Measurements from ENCODE around the gene SPNS1. TPM values are rescaled to one million over a fixed set of nuclear protein-coding genes. Genes with fewer than 3 reads are reported as not detected.

SPNS1 gene
- total and polyA plus RNA-seq, 2 donors (not counting 1 experiment from before 2014, with no cell fraction given), result 36.4 to 47.6 TPM

DNA sequence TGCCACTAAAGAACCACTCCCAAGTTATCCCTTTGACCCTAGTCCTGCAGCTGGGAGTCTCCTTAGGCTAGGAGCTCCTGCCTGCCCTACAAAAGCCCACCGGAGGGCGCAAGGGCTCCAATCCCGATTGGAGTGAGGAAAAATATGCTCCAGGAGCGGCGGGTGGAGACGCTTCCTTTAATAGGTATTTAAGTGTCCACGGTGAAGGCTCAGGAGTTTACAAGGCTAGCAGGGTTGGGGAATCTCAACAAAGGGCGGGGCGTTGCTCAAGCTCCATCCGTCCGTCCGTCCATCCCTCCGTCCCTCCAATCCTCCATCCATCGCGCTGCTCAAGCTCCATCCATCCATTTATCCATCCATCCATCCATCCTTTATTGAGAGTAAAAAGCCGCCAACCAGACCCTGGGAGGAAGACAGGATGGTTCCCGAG is 556 bp upstream of the SPNS1 start:
- peak; percentile 11 for ATAC-seq (ENCODE audit: low read depth)
- peak overlapping the region; percentile 95 for H3K27ac Mint-ChIP-seq
- H3K9ac ChIP-seq (ENCODE audit: low read length), result peak overlapping the region; percentile 93
- no peaks in the 10 kb centered on the region for H3K9me3 Mint-ChIP-seq (ENCODE audit: insufficient read depth)
- ChIA-PET POLR2A (interaction anchor here (0.5 to 1.7 kb wide), 6 partner anchors 42 to 1091 kb away, joined by 3 to 9 read pairs (median 4); partner anchors contain the start of genes ATXN2L and TUFM), CTCF (interaction anchor here (0.7 to 3.0 kb wide), 6 partner anchors 11 to 101 kb away, joined by 3 to 13 read pairs (median 4); no protein-coding TSS in a partner anchor)
- peak overlapping the region; percentile 96 for H2AFZ ChIP-seq (ENCODE audit: insufficient read depth, low read depth, low read length, poor library complexity, severe bottlenecking)
- H3K4me3 Mint-ChIP-seq, result peak overlapping the region; percentile 96
- H3K27me3 Mint-ChIP-seq, result no peaks in the 10 kb centered on the region
- H3K4me1 Mint-ChIP-seq, result peaks cover 30% of the 10 kb centered on the region
- 2% methylated on average over 11 of the region's 17 CpGs for WGBS (ENCODE audit: insufficient coverage)
- peaks cover 30% of the 10 kb centered on the region for H3K79me2 ChIP-seq (ENCODE audit: control insufficient read depth, insufficient read depth, low read length)
- no peaks in the 10 kb centered on the region for H3K27me3 ChIP-seq (replicated peaks in 1 of 4; ENCODE audit: control extremely low read depth in 1 of 4, control insufficient read depth in 3 of 4, insufficient read depth in 4 of 4, low read length in 3 of 4)
- TF ChIP-seq, protein P1, sequence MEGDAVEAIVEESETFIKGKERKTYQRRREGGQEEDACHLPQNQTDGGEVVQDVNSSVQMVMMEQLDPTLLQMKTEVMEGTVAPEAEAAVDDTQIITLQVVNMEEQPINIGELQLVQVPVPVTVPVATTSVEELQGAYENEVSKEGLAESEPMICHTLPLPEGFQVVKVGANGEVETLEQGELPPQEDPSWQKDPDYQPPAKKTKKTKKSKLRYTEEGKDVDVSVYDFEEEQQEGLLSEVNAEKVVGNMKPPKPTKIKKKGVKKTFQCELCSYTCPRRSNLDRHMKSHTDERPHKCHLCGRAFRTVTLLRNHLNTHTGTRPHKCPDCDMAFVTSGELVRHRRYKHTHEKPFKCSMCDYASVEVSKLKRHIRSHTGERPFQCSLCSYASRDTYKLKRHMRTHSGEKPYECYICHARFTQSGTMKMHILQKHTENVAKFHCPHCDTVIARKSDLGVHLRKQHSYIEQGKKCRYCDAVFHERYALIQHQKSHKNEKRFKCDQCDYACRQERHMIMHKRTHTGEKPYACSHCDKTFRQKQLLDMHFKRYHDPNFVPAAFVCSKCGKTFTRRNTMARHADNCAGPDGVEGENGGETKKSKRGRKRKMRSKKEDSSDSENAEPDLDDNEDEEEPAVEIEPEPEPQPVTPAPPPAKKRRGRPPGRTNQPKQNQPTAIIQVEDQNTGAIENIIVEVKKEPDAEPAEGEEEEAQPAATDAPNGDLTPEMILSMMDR (IDR thresholded peaks at IDR 0.05), result no peak
- TF ChIP-seq EZH2 (IDR thresholded peaks at IDR 0.05; ENCODE audit: borderline replicate concordance, insufficient read depth, low read depth, low read length, poor library complexity, severe bottlenecking), result no peak
- no peak for DNase-seq
- peak overlapping the region; percentile 98 for H3K4me2 ChIP-seq (replicated peaks; ENCODE audit: low read depth, low read length, poor library complexity, severe bottlenecking)
- intact Hi-C loops (cut with micrococcal nuclease), result loop anchor here (1.0 to 5.0 kb wide), 2 partner anchors 24 to 482 kb away; partner anchors contain the start of genes APOBR, CLN3 and NFATC2IP
- H4K20me1 ChIP-seq (ENCODE audit: control insufficient read depth, insufficient read depth, low read length, poor library complexity, severe bottlenecking), result peaks cover 13% of the 10 kb centered on the region
- peak overlapping the region; percentile 65 to 90 for H3K27ac ChIP-seq (ENCODE audit: low read length in 2 of 2)
- H3K4me1 ChIP-seq (ENCODE audit: control insufficient read depth in 2 of 2, insufficient read depth in 2 of 2, low read length in 2 of 2), result peaks cover 13 to 17% of the 10 kb centered on the region in 2 donors
- no peaks in the 10 kb centered on the region for H3K9me3 ChIP-seq (ENCODE audit: control extremely low read depth in 1 of 3, control insufficient read depth in 2 of 3, insufficient read depth in 1 of 3, low read length in 2 of 3)
- peak overlapping the region; percentile 75 to 95 (median 83) for H3K4me3 ChIP-seq (ENCODE audit: control extremely low read depth in 1 of 5, extremely low read depth in 1 of 5, insufficient read depth in 1 of 5, low read depth in 2 of 5, low read length in 4 of 5)
- peaks cover 0 to 21% of the 10 kb centered on the region in 2 experiments for H3K36me3 ChIP-seq (replicated peaks in 1 of 2; ENCODE audit: control extremely low read depth in 1 of 2, control insufficient read depth in 1 of 2, extremely low read depth in 1 of 2, insufficient read depth in 2 of 2, low read length in 1 of 2)

DNA sequence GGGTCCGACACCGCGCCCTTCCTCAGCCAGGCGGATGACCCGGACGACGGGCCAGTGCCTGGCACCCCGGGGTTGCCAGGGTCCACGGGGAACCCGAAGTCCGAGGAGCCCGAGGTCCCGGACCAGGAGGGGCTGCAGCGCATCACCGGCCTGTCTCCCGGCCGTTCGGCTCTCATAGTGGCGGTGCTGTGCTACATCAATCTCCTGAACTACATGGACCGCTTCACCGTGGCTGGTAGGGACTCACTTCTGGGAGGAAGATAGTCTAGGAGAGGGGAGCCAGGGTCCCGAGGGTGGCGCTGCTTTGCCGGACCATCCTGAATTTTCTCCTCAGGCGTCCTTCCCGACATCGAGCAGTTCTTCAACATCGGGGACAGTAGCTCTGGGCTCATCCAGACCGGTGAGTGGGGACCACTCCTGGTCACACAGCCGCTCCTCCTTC is 601 bp downstream of the SPNS1 start:
- Histone ChIP-seq H3K9ac (ENCODE audit: low read length) (peak overlapping the region; percentile 93), H3K27ac (ENCODE audit: low read length in 2 of 2) (peak overlapping the region in 1 of 2 donors; percentile 90), H3K9me3 (ENCODE audit: control extremely low read depth in 1 of 3, control insufficient read depth in 2 of 3, insufficient read depth in 1 of 3, low read length in 2 of 3) (no peaks in the 10 kb centered on the region), H3K4me2 (replicated peaks; ENCODE audit: low read depth, low read length, poor library complexity, severe bottlenecking) (peak overlapping the region; percentile 98), H3K4me3 (ENCODE audit: control extremely low read depth in 1 of 5, extremely low read depth in 1 of 5, insufficient read depth in 1 of 5, low read depth in 2 of 5, low read length in 4 of 5) (peak overlapping the region; percentile 49 to 95 (median 83)), H3K36me3 (replicated peaks in 1 of 2; ENCODE audit: control extremely low read depth in 1 of 2, control insufficient read depth in 1 of 2, extremely low read depth in 1 of 2, insufficient read depth in 2 of 2, low read length in 1 of 2) (peaks cover 0 to 26% of the 10 kb centered on the region in 2 experiments), H3K4me1 (ENCODE audit: control insufficient read depth in 2 of 2, insufficient read depth in 2 of 2, low read length in 2 of 2) (peaks cover 13 to 17% of the 10 kb centered on the region in 2 donors), H4K20me1 (ENCODE audit: control insufficient read depth, insufficient read depth, low read length, poor library complexity, severe bottlenecking) (peaks cover 13% of the 10 kb centered on the region), H2AFZ (ENCODE audit: insufficient read depth, low read depth, low read length, poor library complexity, severe bottlenecking) (peak overlapping the region; percentile 96), H3K79me2 (ENCODE audit: control insufficient read depth, insufficient read depth, low read length) (peaks cover 34% of the 10 kb centered on the region), H3K27me3 (replicated peaks in 1 of 4; ENCODE audit: control extremely low read depth in 1 of 4, control insufficient read depth in 3 of 4, insufficient read depth in 4 of 4, low read length in 3 of 4) (no peaks in the 10 kb centered on the region)
- H3K4me1 Mint-ChIP-seq, result peaks cover 30% of the 10 kb centered on the region
- no peaks in the 10 kb centered on the region for H3K9me3 Mint-ChIP-seq (ENCODE audit: insufficient read depth)
- peak overlapping the region; percentile 96 for H3K4me3 Mint-ChIP-seq
- no peak for ATAC-seq (ENCODE audit: low read depth)
- intact Hi-C loops (cut with micrococcal nuclease), result no loop called here
- 8% methylated on average over 29 of the region's 30 CpGs for WGBS (ENCODE audit: insufficient coverage)
- H3K27me3 Mint-ChIP-seq, result no peaks in the 10 kb centered on the region
- TF ChIP-seq, protein P1 (IDR thresholded peaks at IDR 0.05), result no peak
- no peak for TF ChIP-seq EZH2 (IDR thresholded peaks at IDR 0.05; ENCODE audit: borderline replicate concordance, insufficient read depth, low read depth, low read length, poor library complexity, severe bottlenecking)
- DNase-seq, result no peak
- CTCF ChIA-PET, result interaction anchor here (3.0 kb wide), 1 partner anchor 30 kb away, joined by 13 read pairs; no protein-coding TSS in a partner anchor
- POLR2A ChIA-PET, result interaction anchor here (0.6 kb wide), 2 partner anchors 100 to 151 kb away, joined by 3 read pairs; no protein-coding TSS in a partner anchor
- peak overlapping the region; percentile 95 for H3K27ac Mint-ChIP-seq
